Measurements from ENCODE around the gene CD300LF.

The CD300LF gene

DNA sequence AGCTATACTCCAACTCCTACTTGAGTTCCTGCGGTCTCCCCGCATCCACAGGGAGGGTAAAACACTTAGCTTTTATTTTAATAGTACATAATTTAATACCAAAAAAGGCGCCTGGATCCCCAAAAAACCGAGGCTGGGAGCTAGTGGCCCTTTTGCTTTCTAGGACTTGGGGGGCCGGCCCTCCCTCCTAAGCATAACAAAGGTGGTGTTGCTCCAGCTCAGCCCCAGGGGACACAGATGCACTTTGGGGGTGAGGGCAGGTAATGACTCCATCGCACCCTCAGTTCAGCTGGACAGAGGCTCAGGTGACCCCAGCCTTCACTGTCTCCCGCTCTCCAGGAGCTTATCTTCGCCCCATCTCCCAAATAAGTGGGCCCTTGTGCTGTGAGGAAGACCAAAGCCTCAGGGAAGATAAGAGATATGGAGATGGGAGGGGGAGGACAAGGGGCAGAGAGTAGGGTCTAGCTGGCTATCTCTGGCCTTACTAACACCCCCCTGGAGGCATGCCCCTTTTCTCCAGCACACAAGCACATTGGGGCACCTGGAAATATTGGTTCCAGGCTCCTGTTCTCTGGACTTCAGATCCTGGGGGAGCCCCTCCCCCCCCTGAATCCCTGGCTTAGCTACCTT is 32.9 kb upstream of the CD300LF start:
- no peak for DNase-seq (ENCODE audit: low spot score)

DNA sequence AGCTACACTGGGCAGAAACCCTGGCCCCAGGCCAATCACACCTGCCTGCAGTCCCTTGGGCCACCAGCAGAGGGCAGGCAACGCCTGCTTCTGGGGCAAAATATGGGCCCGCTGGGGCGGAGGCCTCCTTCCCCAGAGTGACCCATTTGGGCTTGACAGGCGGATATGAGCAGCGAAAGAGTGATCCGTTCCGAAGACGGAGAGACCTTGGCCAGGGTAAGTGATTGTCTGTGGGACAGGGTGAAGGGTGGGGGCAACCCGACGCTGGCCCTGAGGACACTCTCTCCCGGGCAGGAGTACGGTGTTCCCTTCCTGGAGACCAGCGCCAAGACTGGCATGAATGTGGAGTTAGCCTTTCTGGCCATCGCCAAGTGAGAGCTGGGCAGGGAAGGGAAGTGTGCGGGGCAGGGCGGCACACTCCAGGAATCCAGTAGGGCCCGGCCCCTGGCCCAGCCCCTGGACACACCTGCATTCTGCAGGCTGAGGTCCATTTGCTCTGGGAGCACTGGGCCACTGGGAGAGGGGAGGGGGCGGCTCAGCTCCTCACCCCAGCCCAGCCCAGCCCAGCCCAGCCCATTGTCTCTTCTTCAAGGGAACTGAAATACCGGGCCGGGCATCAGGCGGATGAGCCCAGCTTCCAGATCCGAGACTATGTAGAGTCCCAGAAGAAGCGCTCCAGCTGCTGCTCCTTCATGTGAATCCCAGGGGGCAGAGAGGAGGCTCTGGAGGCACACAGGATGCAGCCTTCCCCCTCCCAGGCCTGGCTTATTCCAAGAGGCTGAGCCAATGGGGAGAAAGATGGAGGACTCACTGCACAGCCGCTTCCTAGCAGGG is 32.2 kb upstream of the CD300LF start:
- peak; percentile 87 for DNase-seq (ENCODE audit: low spot score)

DNA sequence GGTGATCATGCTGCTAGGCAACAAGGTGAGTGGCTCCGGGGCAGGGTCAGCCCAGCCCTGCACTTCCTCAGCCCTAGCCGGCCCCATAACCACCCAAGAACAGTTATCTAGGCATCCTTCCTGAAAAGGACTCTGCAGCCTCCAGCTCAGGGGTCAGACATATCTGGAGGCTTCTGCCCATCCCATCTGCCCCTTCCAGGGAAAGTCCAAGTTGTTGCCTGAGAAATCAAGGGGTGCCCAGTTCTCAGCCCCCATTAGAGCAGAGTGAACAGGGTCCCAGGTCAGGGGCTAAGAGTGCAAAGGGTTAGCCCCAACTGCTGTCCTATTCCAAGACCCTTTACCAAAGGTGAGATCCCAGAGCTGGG is 31.6 kb upstream of the CD300LF start:
- DNase-seq (ENCODE audit: low spot score): no peak

DNA sequence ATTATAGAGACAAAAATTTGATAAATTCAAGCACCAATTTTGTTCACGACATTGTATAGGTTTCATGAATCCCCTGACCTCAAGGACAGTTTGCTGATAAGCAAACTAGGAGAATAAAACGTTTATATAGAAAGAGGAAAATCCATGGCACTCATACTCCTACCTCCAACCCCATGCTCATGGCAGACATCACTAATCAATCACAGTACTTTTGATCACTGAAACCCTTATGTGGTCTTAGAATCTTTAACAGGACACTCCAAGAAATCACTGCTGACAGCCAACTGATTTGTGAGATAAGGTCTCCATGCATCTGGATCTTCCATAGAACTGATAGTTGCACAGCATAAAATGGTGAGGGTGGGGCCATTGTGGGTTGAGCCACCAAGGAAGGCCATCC is 31.0 kb upstream of the CD300LF start:
- no peak for DNase-seq (ENCODE audit: low spot score)

DNA sequence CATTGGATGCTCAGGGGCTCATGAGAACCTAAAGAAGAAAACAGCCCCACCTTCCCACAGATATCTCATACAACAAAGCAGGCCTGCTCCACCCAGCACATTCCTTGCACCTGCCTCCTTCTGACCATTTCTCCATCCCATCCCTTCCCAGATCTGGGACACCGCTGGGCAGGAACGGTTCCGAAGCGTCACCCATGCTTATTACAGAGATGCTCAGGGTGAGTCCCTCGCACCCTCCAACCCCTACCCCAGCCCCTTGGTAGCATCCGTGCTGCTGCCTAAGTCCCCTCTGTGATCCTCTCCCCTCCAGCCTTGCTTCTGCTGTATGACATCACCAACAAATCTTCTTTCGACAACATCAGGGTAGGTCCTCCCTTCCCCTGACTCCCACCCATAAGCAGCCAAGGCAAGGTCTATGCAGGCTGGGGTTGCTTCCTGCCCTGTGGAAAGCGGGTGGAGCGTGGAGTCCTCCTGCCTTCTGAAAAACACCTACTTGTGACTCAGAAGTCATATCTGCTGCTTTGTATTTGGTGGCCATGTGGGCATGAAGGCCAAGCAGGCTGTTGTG is 30.3 kb upstream of the CD300LF start:
- DNase-seq (ENCODE audit: low spot score): no peak

DNA sequence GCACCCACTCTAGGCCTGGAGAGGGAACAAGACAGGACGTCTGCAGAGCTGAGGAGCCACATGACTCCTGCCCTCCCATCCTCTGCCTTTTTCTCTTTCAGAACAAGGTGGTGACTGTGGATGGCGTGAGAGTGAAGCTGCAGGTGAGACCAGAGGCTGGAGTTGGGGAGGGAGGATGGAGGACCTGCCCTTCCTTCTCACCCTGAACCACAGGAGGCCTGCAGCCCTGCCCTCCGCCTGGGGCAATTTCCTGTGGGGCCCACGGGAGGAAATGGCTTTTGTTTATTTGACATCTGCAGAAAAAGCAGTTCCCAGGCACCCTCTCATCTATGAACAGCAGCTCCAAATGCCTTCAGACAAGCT is 29.4 kb upstream of the CD300LF start:
- no peak for DNase-seq (ENCODE audit: low spot score)

DNA sequence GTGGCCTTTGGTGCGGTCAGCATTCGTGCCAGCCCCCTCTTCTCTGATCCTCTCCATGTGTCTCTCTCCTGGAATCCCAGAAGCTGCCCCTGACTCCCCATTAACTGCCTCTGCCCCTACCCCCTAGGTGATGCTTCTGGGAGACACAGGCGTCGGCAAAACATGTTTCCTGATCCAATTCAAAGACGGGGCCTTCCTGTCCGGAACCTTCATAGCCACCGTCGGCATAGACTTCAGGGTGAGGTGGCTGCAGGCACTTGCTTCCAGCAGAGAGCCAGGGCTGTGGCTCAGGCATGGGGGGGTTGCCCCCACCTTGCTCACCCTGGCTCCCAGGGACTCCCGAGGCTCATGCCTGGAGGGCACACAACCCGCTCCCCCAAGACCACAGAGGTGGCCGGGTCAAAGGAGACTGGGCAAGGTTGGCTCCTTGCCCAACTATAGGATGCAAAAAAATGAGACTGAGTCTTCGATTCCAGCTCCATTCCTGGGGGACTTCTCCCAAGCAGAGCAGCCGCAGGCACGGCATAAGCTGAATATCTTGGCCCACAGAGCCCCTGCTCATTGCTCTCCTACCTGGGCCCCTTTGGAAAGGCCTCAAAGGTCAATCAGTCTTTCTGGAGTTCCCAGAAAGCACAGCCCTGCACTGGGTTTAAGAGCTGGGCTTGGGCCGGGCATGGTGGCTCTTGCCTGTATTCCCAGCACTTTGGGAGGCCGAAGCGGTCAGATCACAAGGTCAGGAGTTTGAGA is 28.1 kb upstream of the CD300LF start:
- DNase-seq (ENCODE audit: low spot score): no peak

DNA sequence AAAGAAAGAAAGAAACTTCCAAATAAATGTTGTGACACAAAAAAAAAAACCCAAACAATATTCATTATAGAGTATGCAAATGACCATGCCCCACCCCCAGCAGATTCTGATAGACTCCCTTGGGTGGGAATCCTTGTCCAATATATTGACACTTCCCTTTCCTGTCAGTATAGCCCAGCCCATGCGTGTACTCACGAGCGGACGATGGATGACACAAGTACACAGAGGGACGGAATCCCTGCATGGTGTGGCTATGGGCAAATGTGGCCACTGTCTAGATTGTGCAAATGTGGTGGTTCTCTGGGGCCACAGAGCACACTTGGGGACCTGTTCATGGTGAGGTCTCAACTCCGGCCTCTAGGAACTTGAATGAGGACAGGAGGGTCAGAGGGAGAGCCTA is 27.4 kb upstream of the CD300LF start:
- DNase-seq (ENCODE audit: low spot score): no peak

DNA sequence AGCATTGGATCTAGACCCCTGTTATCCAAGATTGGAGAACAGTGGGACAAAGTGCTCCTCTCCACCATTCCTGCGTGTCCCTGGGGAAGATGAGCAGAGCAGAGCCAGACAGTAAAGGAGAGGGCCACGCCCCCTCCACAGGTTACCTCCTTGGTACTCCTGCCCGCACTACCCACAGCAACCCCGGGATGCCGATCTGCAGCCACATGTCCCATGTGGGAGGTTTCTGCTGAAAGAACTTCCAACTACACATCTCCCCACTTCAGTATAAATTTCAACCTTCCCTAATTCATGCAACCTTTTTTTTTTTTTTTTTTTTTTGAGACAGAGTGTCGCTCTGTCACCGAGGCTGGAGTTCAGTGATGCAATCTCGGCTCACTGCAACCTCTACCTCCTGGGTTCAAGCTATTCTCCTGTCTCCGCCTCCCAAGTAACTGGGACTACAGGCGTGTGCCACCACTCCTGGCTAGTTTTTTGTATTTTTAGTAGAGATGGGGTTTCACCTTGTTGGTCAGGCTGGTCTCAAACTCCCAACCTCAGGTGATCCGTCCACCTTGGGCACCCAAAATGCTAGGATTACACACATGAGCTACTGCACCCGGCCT is 26.6 kb upstream of the CD300LF start:
- no peak for DNase-seq (ENCODE audit: low spot score)

DNA sequence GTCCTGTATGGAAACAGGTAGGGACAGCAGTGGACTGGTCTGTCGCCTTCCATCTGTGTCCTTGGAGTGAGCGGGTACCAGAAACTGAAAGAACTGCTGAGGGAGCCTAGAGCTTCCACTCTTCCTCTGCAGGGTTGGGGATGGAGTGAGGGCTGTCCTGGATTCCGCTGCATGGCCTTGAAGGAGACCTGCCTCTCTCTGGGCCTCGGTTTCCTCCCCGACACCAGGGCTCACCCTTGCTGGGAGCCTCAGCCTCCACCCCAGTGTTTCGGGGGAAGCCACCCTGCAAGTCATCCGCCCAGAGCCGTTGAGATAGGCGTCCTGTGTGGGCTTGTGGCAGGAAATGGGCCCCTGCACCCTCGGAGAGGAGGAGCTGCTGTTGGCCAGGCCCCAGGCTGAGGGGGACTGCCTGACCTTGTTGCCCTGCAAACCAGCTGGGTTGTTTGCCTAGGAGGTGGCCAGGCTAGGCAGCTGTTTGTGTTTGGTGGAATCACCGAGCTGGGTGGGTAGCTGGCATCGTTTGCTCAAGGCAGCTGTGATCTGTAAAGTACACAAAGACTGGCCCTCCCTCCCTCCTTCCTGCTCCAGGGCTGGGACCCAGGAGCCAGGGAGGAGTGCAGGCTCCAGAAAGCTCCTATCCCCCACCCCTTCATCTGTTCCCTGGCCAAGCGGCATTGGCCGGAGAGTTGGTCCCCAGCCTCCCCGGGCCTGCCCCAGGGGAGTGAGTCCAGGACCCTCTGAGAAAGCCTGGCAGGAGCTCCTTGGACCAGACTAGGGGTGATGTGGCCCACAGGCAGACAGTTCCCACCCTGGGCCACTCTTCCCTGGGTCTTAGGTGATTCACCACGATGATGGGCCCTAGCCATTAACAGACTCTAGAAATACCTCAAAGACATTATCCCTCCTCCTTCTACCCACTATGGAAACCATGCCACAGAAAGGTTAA is 25.6 kb upstream of the CD300LF start:
- no peak for DNase-seq (ENCODE audit: low spot score)

DNA sequence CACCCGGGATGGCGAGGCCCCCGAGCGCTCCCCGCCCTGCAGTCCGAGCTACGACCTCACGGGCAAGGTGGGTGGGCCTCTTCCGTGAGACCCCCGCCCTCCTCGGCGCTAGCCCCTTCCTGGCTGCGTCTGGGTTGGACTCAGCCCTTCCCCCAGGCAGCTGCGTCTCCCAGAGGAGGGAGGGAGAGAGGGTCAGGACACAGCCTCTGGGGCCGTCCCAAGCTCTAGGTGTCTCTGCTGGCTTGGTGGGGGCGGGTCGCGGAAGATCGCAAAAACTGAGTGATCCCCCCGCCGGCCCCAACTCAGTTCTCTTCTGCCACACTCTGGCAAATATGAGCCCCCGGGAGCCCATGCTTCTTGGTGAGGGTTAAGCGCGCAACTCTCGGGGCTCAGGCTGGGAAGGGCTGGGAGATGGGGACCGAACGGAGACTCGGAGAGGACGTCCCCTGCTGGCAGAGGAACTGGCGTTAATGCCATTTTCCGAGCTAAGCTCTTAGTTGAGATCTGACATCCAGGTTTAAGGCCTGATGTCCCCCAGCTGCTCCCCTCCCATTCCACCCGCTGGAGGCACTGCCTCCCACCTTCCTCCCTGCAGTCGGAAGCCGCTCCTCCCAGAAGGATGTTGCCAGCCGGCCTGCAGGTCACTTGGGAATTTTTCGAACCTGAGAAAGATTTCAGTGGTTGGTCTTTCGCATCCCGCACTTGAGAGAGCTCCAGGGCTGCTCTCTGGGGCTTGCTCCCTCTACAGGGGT is 24.8 kb upstream of the CD300LF start:
- DNase-seq (ENCODE audit: low spot score): no peak

DNA sequence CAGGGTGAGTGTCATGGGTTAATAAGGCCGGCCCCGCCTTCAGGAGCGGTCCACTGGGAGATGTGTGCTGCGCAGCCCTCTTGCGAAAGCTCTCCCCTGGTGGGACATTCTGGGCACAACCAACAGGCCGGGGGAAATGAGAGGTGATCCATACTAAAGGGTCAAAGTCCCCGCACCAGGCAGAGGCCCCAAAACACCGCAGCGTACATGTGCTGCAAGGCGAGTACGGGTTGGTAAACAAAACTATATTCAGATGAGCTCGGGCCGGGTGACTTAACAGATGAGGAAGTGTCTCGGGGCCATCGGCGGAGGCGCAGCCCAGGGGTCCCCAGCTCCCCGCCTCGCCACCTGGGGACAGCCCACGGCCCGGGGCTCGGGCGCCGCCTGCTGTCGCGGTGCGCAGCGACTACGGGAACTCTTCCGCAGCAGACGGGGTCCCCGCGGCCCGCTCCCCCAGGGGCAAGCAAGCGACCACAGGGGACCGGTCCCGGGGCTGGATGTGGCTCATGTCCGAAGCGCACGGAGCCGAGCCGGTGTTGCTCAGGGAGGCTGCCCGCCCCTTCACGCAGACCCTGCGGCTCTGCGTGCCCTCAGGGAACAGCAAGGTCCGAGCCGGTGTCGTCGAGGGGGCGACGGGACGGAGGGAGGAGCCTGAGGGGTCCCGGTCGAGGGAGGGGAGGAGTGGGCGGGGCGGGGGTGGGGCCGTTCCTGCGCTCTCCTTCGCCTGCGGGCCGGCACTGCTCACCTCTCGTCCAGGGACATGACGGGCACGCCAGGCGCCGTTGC is 24.0 kb upstream of the CD300LF start, which contains the start of gene RAB37:
Gene RAB37 (plus strand): TSS at position 744 of the 786 bp plus-strand sequence. CDS start 17 bp downstream, at position 761.
- no peak for DNase-seq (ENCODE audit: low spot score)

DNA sequence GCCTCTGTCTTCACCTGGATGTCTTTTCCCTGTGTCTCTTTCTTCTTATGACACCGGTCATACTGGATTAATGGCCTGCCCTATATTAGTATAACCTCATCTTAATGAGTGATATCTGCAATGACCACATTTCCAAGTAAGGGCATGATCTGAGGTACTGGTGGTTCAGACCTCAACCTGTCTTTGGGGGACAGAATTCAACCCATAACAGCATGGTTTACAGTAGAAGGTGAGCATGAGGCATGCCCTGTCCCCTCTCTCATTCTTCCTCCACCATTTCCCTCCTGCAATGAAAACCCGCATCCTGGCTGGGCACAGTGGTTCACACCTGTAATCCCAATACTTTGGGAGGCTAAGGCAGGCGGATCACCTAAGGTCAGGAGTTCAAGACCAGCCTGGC is 21.5 kb upstream of the CD300LF start:
- no peak for DNase-seq (ENCODE audit: low spot score)

DNA sequence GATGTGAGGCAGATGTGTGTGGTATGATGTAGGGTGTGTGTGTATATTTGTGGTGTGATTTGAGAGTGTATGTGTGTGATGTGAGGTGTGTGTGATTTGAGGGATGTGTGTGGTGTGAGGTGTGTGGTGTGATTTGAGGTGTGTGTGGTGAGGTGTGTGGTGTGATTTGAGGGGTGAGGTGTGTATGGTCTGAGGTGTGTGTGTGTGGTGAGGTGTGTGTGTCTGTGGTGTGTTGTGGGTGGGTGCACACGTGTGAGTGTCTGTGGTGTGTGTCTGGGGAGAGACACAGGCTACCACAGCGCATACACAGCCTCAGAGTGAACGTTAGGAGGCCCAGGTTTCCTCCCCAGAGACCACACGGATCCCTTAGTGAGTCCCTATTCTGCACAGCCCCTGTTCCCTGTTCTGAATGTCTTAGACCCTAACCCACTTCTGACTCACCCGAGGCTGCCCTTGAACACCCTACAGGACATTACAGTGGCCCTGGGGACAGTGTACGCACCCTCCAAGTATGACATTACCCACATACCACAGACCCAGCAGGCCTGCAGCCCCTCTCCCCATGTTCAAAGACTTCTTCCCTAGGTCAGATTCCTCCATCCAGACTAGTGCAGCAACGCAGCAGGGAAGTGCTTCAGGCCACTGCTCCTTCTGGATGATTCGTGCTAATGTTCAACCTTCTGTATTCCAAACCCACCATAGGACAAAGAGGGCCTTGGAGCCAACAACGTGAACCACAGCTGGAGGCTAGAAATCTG is 20.8 kb upstream of the CD300LF start:
- no peak for DNase-seq (ENCODE audit: low spot score)

DNA sequence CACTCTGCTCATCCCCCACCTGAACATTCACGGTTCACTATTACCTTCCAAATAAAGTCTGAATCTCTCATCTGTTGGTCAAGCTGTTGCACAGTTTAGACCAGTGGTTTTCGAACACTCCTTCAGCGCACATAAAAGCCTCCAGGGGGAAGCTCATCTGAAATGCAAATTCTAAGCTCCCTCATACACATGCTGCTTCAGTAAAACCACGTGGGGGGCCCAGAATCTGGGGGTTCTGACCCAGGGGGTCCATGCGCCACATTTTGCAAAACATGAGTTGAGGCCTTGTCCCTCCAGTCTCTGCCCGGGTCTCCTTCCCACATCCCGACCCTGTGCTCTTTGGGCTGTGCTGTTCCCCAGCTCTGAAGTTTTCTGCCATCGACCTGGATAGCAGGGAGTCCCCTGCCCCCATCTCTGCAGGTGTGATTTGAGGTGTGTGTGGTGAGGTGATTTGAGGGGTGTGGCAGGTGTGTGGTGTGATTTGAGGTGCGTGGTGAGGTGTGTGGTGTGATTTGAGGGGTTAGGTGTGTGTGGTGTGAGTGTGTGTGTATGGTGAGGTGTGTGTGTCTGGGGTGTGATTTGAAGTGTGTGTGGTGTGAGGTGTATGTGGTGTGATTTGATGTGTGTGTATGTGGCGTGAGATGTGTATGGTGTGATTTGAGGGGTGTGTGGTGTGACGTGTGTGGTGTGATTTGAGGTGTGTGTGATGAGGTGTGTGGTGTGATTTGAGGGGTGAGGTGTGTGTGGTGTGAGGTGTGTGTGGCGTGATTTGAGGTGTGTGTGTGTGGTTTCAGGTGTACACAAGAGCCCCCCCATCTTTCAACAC is 19.5 kb upstream of the CD300LF start:
- DNase-seq (ENCODE audit: low spot score): no peak

DNA sequence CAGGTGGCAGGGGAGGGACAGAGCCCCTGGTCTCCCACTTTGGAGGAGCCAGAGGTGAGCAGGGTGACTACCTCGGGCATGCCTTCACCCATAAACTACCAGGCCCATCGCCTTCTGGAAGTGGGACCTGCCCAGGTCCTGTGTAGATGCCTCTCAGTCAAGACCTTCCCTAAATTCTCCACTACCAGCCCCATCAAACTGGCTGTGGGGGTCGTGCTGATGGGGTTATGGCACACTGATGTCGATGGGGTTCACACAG is 18.6 kb upstream of the CD300LF start:
- DNase-seq (ENCODE audit: low spot score): no peak

DNA sequence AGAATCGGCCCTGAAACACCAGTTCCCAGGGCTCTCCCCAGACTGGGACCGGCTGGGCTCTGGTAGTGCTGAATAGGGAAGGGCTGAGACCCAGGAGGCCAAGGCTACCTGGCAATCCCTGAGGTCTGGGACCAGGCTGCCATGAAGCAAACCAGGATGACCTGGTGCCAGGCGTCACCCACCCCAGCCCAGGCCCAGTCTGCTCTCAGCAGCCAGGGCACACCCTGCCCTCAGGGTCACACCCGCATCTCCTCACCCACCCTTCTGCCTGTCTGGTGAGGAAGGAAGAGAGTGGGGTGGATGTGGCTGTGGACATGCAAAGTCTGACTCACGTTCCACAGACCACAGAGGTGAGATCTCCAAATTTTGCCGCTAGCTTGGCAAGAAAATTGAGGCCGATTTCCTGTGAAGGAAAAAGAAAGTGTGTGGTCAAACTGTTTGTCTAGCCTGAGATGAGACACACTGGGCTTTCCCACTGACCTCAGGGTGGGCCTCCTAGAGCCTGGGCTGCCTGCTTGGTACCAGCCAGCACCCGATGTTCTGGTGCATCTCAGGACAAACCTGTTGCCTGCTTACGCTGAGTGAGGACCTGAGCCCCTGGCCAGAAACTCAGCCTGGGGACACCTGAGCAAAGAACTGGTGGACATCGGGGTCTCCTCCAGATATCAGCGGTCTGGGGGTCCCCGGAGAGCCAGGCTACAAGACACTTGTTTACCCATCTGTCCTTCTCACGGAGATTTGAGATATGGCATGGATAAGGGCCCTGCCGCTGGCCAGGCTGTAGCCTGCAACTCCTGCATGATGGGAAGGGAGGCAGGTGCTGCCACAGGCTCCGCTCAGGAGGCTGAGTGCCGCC is 18.0 kb upstream of the CD300LF start:
- DNase-seq (ENCODE audit: low spot score): no peak
